ENCODE data around the gene SLC6A20.

Gene SLC6A20

GRCh38 chr3:45739991-45740390, 56.3 kb downstream of the SLC6A20 start:
- Histone ChIP-seq H3K4me3 (IDR thresholded peaks at IDR 0.05; ENCODE audit: insufficient read depth, low read depth, low read length) (no peak overlapping the region), H3K36me3 (ENCODE audit: insufficient read depth) (no peaks in the 10 kb centered on the region), H3K4me1 (ENCODE audit: low read depth, poor library complexity, severe bottlenecking) (no peaks in the 10 kb centered on the region), H3K4me2 (no peak overlapping the region), H2AFZ (ENCODE audit: low read depth) (no peak overlapping the region), H3K27me3 (ENCODE audit: insufficient read depth, low read depth) (no peaks in the 10 kb centered on the region), H3K9ac (no peak overlapping the region), H3K79me2 (ENCODE audit: insufficient read depth, low read depth) (no peaks in the 10 kb centered on the region), H4K20me1 (ENCODE audit: insufficient read depth) (no peaks in the 10 kb centered on the region), H3K27ac (no peak overlapping the region)
- TF ChIP-seq CTCF (conservative IDR thresholded peaks at IDR 0.05; ENCODE audit: low read depth, low read length) = no peak

GRCh38 chr3:45737234-45737633, 59.1 kb downstream of the SLC6A20 start:
- H3K4me1 ChIP-seq (ENCODE audit: low read depth, poor library complexity, severe bottlenecking) = no peaks in the 10 kb centered on the region
- H3K36me3 ChIP-seq (ENCODE audit: insufficient read depth) = no peaks in the 10 kb centered on the region
- H3K79me2 ChIP-seq (ENCODE audit: insufficient read depth, low read depth) = no peaks in the 10 kb centered on the region
- no peak overlapping the region for H3K27ac ChIP-seq
- H3K27me3 ChIP-seq (ENCODE audit: insufficient read depth, low read depth) = no peaks in the 10 kb centered on the region
- H3K4me3 ChIP-seq (IDR thresholded peaks at IDR 0.05; ENCODE audit: insufficient read depth, low read depth, low read length) = no peak overlapping the region
- H2AFZ ChIP-seq (ENCODE audit: low read depth) = no peak overlapping the region
- no peak overlapping the region for H3K9ac ChIP-seq
- no peaks in the 10 kb centered on the region for H4K20me1 ChIP-seq (ENCODE audit: insufficient read depth)
- no peak for TF ChIP-seq CTCF (conservative IDR thresholded peaks at IDR 0.05; ENCODE audit: low read depth, low read length)
- no peak overlapping the region for H3K4me2 ChIP-seq

GRCh38 chr3:45736707-45737106, 59.6 kb downstream of the SLC6A20 start:
- no peak overlapping the region for H2AFZ ChIP-seq (ENCODE audit: low read depth)
- no peak overlapping the region for H3K27ac ChIP-seq
- H3K36me3 ChIP-seq (ENCODE audit: insufficient read depth) = no peaks in the 10 kb centered on the region
- no peaks in the 10 kb centered on the region for H3K79me2 ChIP-seq (ENCODE audit: insufficient read depth, low read depth)
- H3K9ac ChIP-seq = no peak overlapping the region
- no peaks in the 10 kb centered on the region for H3K27me3 ChIP-seq (ENCODE audit: insufficient read depth, low read depth)
- no peak overlapping the region for H3K4me2 ChIP-seq
- no peaks in the 10 kb centered on the region for H3K4me1 ChIP-seq (ENCODE audit: low read depth, poor library complexity, severe bottlenecking)
- TF ChIP-seq CTCF (conservative IDR thresholded peaks at IDR 0.05; ENCODE audit: low read depth, low read length) = no peak
- no peaks in the 10 kb centered on the region for H4K20me1 ChIP-seq (ENCODE audit: insufficient read depth)
- no peak overlapping the region for H3K4me3 ChIP-seq (IDR thresholded peaks at IDR 0.05; ENCODE audit: insufficient read depth, low read depth, low read length)

- TF ChIP-seq CTCF (conservative IDR thresholded peaks at IDR 0.05; ENCODE audit: low read depth, low read length) = no peak
- no peak overlapping the region for H3K4me3 ChIP-seq (IDR thresholded peaks at IDR 0.05; ENCODE audit: insufficient read depth, low read depth, low read length)
- no peaks in the 10 kb centered on the region for H3K36me3 ChIP-seq (ENCODE audit: insufficient read depth)
- H3K9ac ChIP-seq = no peak overlapping the region
- H4K20me1 ChIP-seq (ENCODE audit: insufficient read depth) = no peaks in the 10 kb centered on the region
- H3K4me1 ChIP-seq (ENCODE audit: low read depth, poor library complexity, severe bottlenecking) = no peaks in the 10 kb centered on the region
- H3K79me2 ChIP-seq (ENCODE audit: insufficient read depth, low read depth) = no peaks in the 10 kb centered on the region
- H3K27ac ChIP-seq = no peak overlapping the region
- no peak overlapping the region for H2AFZ ChIP-seq (ENCODE audit: low read depth)
- H3K4me2 ChIP-seq = no peak overlapping the region
- no peaks in the 10 kb centered on the region for H3K27me3 ChIP-seq (ENCODE audit: insufficient read depth, low read depth)
Measured at GRCh38 chr3:45730409-45731154, 65.8 kb downstream of the SLC6A20 start.
